GM23248 (cell line): ENCODE measurements around the gene CCDC73. TPM values are rescaled to one million over a fixed set of nuclear protein-coding genes. Genes with fewer than 3 reads are reported as not detected.

Source experiments
- DNase-seq: peaks from one replicate; pipeline ENCODE4 v3.0.0-alpha.2; 2015
- H2AFZ ChIP-seq: fragments of 200-600 bp; sonication (generic); 2 replicates; pipeline ENCODE4 v1.6.1; 2016; ENCODE audit warnings: antibody characterized with exemption
- H3F3A ChIP-seq: fragments of 200-600 bp; sonication (generic); 2 replicates; pipeline ENCODE4 v1.6.1; 2016; ENCODE audit warnings: mild to moderate bottlenecking, antibody characterized with exemption, mixed run types; ENCODE audit not compliant: insufficient read depth
- H3K27ac ChIP-seq: fragments of 200-600 bp; sonication (generic); 2 replicates; pipeline ENCODE4 v1.5.1; 2016; ENCODE audit warnings: mild to moderate bottlenecking
- H3K27me3 ChIP-seq: fragments of 200-600 bp; sonication (generic); replicated peaks from 2 replicates; pipeline ENCODE4 v1.6.1; 2016; ENCODE audit warnings: mild to moderate bottlenecking; ENCODE audit not compliant: insufficient read depth
- H3K36me3 ChIP-seq: fragments of 200-600 bp; sonication (generic); 2 replicates; pipeline ENCODE4 v1.6.1; 2016; ENCODE audit warnings: low read depth, mild to moderate bottlenecking
- H3K4me1 ChIP-seq: fragments of 200-600 bp; sonication (generic); 2 replicates; pipeline ENCODE4 v1.6.1; 2016; ENCODE audit warnings: mild to moderate bottlenecking; ENCODE audit not compliant: insufficient read depth
- H3K4me2 ChIP-seq: fragments of 200-600 bp; sonication (generic); one replicate; pipeline ENCODE4 v1.6.1; 2016; ENCODE audit warnings: mild to moderate bottlenecking; ENCODE audit not compliant: unreplicated experiment
- H3K4me3 ChIP-seq: fragments of 200-600 bp; sonication (generic); 2 replicates; pipeline ENCODE4 v1.5.1; 2016; ENCODE audit warnings: mild to moderate bottlenecking
- H3K79me2 ChIP-seq: fragments of 200-600 bp; sonication (generic); 2 replicates; pipeline ENCODE4 v1.6.1; 2016; ENCODE audit warnings: mild to moderate bottlenecking; ENCODE audit not compliant: insufficient read depth
- H3K9ac ChIP-seq: fragments of 200-600 bp; sonication (generic); 2 replicates; pipeline ENCODE4 v1.6.1; 2016; ENCODE audit warnings: mild to moderate bottlenecking
- H3K9me2 ChIP-seq: fragments of 200-600 bp; sonication (generic); 2 replicates; pipeline ENCODE4 v1.6.1; 2016; ENCODE audit warnings: mixed run types, mild to moderate bottlenecking, moderate library complexity; ENCODE audit not compliant: insufficient read depth
- H3K9me3 ChIP-seq: fragments of 200-600 bp; sonication (generic); one replicate; pipeline ENCODE4 v1.6.1; 2017; ENCODE audit warnings: low read depth
- H4K20me1 ChIP-seq: fragments of 200-600 bp; sonication (generic); 2 replicates; pipeline ENCODE4 v1.6.0; 2016; ENCODE audit not compliant: insufficient read depth
- EZH2 ChIP-seq: fragments of 200-600 bp; sonication (generic); IDR thresholded peaks from 2 replicates; pipeline ENCODE4 v1.6.1; 2018; ENCODE audit warnings: antibody characterized with exemption, mild to moderate bottlenecking; ENCODE audit not compliant: insufficient read depth, poor library complexity, severe bottlenecking
- EZH2phosphoT487 ChIP-seq: fragments of 200-600 bp; sonication (generic); IDR thresholded peaks from 2 replicates; pipeline ENCODE4 v1.6.1; 2018; ENCODE audit warnings: antibody characterized with exemption, moderate library complexity, mild to moderate bottlenecking, low read depth; ENCODE audit not compliant: insufficient read depth
- WGBS, 2 experiments: methylation state at CpG; one replicate each; pipeline ENCODE4 v1.1.6; 2015 to 2017; ENCODE audit warnings: low lambda C conversion rate in 2 of 2, low coverage in 1 of 2; ENCODE audit errors: missing lambda C conversion rate in 2 of 2; 5-methylcytosine and 5-hydroxymethylcytosine counted together
- in situ Hi-C: fragments of 300-500 bp; cut with MboI; formaldehyde crosslinking; loops from 2 replicates; pipeline ENCODE4 v1.15.0; 2020
- polyA plus RNA-seq: library from polyadenylated mRNA; unstranded; fragments of >200 nt; fragmentation: Nextera tagmentation; extraction: Ambion mirVana; gene quantifications from 2 replicates; pipeline ENCODE4 v1.2.1, GENCODE V29; 2016
- total RNA-seq: library from RNA; depleted of rRNA; stranded (reverse); fragments of >200 nt; shearing (Covaris generic); gene quantifications from 2 replicates; pipeline ENCODE4 v1.2.3, GENCODE V29; 2014

The CCDC73 gene
- total and polyA plus RNA-seq, 2 experiments from 2014 or later = not detected

DNA sequence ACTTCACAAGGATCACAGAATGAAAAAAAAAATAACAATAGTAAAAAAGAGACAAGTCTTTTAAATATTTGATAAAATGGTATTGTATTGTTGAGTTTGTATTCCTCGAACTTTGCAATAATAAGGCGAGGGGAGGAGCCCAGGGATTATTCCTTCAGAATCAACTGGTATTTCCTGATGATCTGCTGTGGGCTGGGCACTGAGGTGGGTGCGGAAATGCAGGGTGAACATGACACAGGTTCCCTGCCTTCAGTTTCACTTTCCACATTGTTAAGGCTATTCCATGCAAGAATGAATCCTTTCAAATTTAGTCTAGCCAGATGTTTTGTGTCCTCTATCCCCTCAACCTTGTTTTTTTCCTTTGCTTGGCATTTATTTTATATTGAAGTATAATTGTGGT is 212.9 kb downstream of the CCDC73 start:
- Histone ChIP-seq H3K9me3 (no peaks in the 10 kb centered on the region), H3F3A (peaks cover 6% of the 10 kb centered on the region), H3K9ac (no peak overlapping the region), H2AFZ (no peak overlapping the region; the same call in 1 of the 2 replicates), H3K4me2 (no peak overlapping the region), H3K79me2 (peaks cover 27% of the 10 kb centered on the region), H3K27ac (no peak overlapping the region), H3K4me1 (peaks cover 12% of the 10 kb centered on the region), H3K4me3 (no peak overlapping the region), H3K9me2 (no peaks in the 10 kb centered on the region), H3K36me3 (no peaks in the 10 kb centered on the region; the same call in 1 of the 2 replicates), H3K27me3 (no peaks in the 10 kb centered on the region), H4K20me1 (peaks cover under 1% of the 10 kb centered on the region; the same call in 1 of the 2 replicates)
- TF ChIP-seq EZH2phosphoT487 = no peak
- no peak for TF ChIP-seq EZH2
- DNase-seq = no peak
- in situ Hi-C loops = no loop called here
- 84 to 90% methylated on average over 3 of the region's 3 CpGs for WGBS, 2 experiments

DNA sequence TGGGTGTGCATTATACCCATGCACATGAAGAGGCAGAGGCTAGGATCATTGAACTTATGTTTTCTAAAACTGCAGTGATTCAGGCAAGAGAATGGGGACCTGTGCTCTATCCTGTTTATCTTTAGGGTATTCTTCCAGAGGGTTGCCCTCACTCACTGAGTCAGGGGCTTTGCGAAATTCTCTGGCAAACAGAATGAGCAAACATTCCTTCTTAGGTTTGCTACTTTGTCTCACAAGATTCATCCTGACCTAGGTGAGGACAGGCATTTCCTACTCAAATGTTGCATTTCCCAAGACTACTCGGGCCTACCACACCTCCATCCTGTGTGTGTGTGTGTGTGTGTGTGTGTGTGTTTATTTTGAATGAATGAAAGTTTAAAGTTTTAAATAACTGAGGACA is 213.5 kb downstream of the CCDC73 start:
- Histone ChIP-seq H3K27me3 (no peaks in the 10 kb centered on the region), H3F3A (peaks cover 6% of the 10 kb centered on the region), H2AFZ (no peak overlapping the region; the same call in 1 of the 2 replicates), H3K27ac (no peak overlapping the region), H3K4me2 (no peak overlapping the region), H3K4me3 (no peak overlapping the region), H3K36me3 (no peaks in the 10 kb centered on the region; the same call in 1 of the 2 replicates), H4K20me1 (no peaks in the 10 kb centered on the region; the same call in 1 of the 2 replicates), H3K4me1 (peaks cover 10% of the 10 kb centered on the region), H3K9me3 (no peaks in the 10 kb centered on the region), H3K9me2 (no peaks in the 10 kb centered on the region), H3K79me2 (peaks cover 21% of the 10 kb centered on the region), H3K9ac (no peak overlapping the region)
- no peak for TF ChIP-seq EZH2phosphoT487
- no peak for TF ChIP-seq EZH2
- in situ Hi-C loops = no loop called here
- peak; percentile 25 for DNase-seq
- 48 to 49% methylated on average over 2 of the region's 2 CpGs for WGBS, 2 experiments

DNA sequence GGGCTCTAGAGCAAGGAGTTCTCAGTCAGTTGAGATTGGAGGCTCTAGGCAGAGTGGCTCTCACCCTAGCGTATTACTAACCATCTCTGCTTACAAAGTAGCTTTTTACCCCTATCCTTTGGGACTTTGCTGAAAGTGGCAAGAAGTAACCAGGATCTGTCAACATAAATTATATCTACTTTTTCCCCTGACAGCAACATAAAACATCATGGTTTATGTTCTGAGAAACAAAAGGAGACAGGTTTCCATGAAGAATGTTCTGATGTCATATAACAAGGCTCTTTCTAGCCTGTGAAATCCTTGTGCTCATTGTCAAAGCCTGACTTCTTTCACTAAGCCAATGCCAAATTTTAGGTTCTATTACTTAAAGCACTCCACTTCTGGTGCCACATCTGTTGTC is 218.0 kb downstream of the CCDC73 start:
- no peak overlapping the region for H3K4me3 ChIP-seq
- in situ Hi-C loops = no loop called here
- H3K79me2 ChIP-seq = no peaks in the 10 kb centered on the region
- no peak overlapping the region for H2AFZ ChIP-seq
- H3K36me3 ChIP-seq = no peaks in the 10 kb centered on the region
- DNase-seq = no peak
- H3K27ac ChIP-seq = no peak overlapping the region
- TF ChIP-seq EZH2phosphoT487 (no peak), EZH2 (no peak)
- no peak overlapping the region for H3K9ac ChIP-seq
- no peaks in the 10 kb centered on the region for H3K9me2 ChIP-seq
- no peak overlapping the region for H3K4me2 ChIP-seq
- no peaks in the 10 kb centered on the region for H3K9me3 ChIP-seq
- H3K4me1 ChIP-seq = no peaks in the 10 kb centered on the region
- no peaks in the 10 kb centered on the region; the same call in 1 of the 2 replicates for H3K27me3 ChIP-seq
- H3F3A ChIP-seq = no peaks in the 10 kb centered on the region
- no peaks in the 10 kb centered on the region for H4K20me1 ChIP-seq
- 38 to 65% methylated on average over 1 of the region's 1 CpG for WGBS, 2 experiments

DNA sequence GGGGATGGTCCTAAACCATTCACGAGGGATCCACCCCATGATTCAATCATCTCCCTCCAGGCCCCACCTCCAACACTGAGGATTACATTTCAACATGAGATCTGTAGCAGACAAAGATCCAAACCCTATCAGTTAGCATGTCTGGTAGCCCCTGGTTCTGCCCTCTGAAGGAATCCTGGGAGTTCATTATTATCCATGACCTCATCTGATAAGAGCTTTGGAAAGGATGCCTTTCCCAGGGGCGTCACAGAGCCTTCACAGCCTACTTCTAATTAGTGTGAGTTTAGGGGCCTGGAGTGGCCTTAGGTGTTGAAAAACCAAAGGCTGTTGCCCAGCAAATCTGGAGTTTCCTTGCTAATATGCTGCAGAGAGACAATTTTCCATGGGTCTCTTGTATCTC is 219.4 kb downstream of the CCDC73 start:
- Histone ChIP-seq H3K79me2 (no peaks in the 10 kb centered on the region), H4K20me1 (no peaks in the 10 kb centered on the region), H3K4me2 (no peak overlapping the region), H3K27ac (no peak overlapping the region), H3K27me3 (peaks cover 8% of the 10 kb centered on the region), H3K4me3 (no peak overlapping the region), H3K36me3 (no peaks in the 10 kb centered on the region), H3F3A (no peaks in the 10 kb centered on the region), H2AFZ (no peak overlapping the region), H3K9me3 (no peaks in the 10 kb centered on the region), H3K9me2 (no peaks in the 10 kb centered on the region), H3K4me1 (no peaks in the 10 kb centered on the region), H3K9ac (no peak overlapping the region)
- in situ Hi-C loops = no loop called here
- no peak for DNase-seq
- TF ChIP-seq EZH2 (no peak), EZH2phosphoT487 (no peak)
- 14 to 21% methylated on average over 2 of the region's 2 CpGs for WGBS, 2 experiments

DNA sequence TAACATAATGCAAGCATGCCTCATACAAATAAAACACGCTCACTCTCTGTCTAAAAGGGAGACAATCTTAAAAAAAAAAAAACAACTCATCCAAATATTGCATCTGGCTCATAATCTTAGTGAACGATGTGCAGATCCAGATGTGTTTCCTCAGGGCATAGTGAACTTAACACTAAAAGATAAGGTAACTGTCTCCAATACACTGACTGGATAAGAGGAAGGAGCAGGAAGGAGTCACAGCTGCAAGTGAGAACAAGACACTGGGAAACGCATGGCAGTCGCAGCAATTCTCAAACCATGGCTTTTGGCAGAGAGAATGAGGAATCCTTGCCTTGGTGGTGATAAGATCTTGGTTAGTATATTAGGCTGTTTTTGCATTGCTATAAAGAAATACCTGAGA is 220.0 kb downstream of the CCDC73 start:
- in situ Hi-C loops = no loop called here
- no peak for DNase-seq
- Histone ChIP-seq H3K27ac (no peak overlapping the region), H4K20me1 (no peaks in the 10 kb centered on the region), H3K9me3 (no peaks in the 10 kb centered on the region), H3K9me2 (no peaks in the 10 kb centered on the region), H3K4me2 (no peak overlapping the region), H3K4me1 (no peaks in the 10 kb centered on the region), H3K27me3 (peaks cover 8% of the 10 kb centered on the region), H3F3A (no peaks in the 10 kb centered on the region), H3K4me3 (no peak overlapping the region), H3K36me3 (no peaks in the 10 kb centered on the region), H2AFZ (no peak overlapping the region), H3K9ac (no peak overlapping the region), H3K79me2 (no peaks in the 10 kb centered on the region)
- no peak for TF ChIP-seq EZH2
- TF ChIP-seq EZH2phosphoT487 = no peak
- 37 to 38% methylated on average over 4 of the region's 4 CpGs for WGBS, 2 experiments
